ENCODE measurements around the gene BGN.

The BGN gene

DNA sequence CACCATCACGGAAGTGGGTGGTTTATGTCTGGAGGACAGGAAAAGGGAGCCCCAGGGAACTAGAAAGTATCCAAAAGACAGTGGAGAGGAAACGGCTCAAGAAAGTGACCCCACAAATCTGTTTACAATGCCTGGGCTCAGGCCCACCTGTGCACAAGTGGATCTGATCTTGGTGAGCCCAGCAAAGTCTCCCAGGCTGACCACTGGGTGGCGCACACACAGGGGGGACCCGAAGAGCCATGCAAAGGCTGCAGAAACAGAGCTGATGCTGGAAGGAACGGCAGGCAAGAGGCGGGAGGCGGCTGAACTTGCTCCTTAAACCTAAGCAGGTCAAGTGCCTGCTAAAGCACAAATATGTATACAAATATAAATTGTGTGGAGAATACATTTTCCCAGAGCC lies 34.0 kb upstream of the BGN start:
- no peak for DNase-seq (ENCODE audit: low read depth)

DNA sequence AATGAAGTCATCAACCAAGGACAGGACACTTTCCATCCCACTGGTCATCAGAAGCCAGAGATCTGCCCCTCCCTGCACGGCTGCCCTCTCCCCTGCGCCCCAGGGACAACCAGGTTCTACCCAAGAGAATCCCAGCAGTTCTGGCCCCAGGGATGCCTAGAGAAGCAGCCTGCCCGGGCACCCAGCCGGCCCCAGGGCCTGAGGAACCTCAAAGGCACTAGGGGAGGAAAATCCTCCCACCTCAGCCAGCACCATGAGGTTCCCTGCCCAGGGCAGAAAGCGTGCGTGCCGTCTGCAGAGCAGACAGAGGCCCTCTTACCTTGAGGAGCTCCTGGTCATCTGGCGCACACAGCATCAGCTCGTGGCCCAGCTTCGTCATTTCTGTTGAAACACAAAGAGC lies 32.5 kb upstream of the BGN start:
- DNase-seq (ENCODE audit: low read depth): no peak

DNA sequence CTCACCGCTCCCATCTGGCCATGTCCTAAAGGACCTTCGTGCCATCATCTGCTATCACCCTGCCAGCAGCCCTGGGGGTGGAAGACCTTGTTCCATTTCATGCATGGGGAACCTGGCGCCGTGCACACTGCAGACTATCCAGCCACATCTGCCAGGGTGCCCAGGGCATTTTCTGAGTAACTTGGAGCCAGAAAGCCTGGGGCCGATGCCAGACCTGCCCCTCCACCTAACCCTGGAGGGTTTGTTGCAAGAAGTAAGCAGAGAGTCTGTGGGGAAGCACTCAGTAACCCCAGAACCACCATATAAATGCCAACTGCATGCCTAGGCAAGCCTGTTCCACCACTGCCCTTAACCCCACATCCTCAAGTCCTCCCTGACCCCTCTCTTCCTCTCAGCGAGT lies 31.7 kb upstream of the BGN start:
- DNase-seq (ENCODE audit: low read depth): no peak

DNA sequence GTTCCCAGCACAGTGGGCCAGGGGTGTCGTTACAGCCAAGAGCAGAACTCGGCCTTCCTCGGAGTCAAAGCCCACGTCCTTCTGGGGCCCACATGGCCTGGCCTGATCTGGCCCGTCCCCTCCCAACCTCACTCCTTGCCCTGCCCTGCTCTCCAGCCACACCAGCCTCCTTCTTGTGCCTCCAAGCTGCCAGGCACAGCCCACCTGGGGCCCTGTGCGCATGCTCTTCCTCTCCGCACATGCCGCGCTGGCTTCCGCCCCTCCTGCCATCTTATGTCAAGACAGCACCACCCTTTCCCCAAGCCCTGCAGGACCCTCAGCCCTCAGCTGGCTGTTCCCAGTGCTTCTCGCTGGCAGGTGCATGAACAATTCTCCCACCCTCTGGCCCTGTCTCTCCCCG lies 31.2 kb upstream of the BGN start:
- DNase-seq (ENCODE audit: low read depth): no peak

DNA sequence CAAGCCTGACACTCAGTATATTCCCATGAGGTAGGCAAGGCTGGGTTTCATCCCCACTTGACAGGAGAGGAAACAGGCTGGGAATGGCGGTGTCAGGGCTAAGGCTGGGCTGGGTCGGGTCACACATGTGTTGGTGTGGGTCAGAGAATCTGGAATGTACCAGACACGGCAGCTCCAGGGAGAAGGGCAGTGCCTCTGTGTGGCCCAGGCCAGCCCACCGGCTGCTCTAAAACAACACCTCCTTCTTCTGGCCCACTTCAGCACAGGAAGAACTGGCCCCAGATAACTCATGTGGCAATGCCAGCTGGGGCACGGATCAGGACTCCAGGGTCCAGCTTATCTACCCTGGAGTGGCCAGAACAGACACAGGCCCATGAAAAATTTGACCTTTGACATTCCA lies 30.7 kb upstream of the BGN start:
- DNase-seq (ENCODE audit: low read depth): no peak

DNA sequence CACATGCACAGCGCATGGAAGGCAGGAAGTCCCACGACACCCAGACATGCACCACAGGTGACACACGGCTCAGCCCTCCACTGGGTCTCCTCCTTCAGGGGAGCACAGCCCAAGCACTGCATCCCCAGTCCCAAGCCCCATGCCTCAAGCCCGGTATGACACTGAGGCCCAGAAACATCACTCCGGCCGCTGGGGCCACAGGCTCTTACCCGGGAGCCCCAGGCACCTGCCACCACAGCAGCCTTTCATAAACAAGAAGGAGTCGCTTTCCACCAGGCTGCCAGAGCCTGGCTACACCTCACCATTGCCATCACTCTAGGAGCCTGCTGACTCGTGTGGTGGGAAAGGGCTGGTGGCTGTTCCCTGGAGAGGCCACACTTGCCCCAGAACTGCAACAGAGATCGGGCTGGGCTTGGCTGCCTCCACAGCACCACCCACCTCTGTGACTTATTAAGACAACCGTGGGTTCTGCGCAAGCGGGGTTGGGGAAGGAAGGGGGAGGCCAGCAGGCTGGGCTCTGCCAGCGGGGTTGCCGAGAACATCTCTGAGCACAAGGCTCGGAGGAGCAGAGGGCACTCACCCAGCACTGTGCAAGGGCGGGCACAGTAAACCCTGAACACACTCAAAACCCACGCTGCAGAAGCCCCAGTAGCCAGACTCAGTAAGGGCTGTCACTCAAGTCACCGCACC lies 28.9 kb upstream of the BGN start:
- no peak for DNase-seq (ENCODE audit: low read depth)

DNA sequence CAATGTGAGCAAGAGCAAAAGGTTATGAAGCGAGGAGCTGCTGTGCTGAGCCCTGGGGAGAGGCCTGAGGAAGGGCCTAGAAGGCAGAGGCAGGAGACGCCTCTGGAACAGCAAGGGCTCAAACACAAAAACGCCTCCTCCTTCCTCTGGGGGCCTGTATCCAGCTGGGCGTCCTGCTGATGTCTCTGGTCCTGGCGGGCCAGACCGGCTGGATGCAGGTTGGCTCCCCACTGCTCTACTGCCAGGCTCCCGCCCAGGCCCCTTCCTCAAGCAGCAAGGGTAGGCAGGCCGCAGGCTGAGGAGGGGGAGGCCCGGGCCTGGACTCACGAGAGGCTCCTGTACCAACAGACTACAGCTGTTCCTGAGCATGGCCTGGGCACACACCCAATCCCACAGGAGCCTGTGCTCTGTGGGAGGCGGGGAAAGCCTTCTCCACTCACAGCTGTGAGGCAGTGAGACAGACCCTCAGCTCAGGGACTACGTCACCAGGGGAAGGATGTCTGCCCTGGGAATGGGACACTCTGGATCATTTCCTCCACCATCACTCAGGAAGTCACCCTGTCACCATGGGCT lies 26.7 kb upstream of the BGN start:
- no peak for DNase-seq (ENCODE audit: low read depth)

DNA sequence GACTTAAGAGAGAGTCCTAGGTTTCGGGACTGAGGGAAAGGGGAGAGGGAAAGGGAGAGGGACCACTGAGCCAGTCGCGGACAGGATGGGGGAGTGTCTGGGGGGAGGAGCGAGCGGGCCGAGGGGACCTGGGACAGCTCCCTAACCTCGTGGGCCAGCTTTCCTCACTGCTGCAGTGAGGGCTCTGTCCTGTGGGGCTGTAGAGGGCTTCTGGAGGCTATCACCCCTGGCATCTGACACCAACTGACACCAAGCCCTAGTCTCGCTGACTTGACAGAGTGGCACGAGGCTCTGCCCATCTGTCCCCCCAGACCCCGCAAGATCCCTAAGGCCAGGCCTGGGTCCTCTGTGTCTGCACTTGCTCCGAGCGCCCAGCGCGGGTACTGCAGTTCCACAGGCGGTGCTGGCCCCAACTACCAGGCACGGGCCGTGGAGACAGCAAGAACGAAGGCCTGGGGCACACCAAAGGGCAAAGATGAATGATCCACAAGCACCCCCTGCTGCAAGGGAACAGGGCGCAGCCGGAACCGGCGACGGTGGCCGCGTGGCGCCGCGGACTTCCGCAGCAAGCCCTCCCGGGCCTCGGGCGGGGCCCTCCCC lies 24.9 kb upstream of the BGN start:
- DNase-seq (ENCODE audit: low read depth): no peak

DNA sequence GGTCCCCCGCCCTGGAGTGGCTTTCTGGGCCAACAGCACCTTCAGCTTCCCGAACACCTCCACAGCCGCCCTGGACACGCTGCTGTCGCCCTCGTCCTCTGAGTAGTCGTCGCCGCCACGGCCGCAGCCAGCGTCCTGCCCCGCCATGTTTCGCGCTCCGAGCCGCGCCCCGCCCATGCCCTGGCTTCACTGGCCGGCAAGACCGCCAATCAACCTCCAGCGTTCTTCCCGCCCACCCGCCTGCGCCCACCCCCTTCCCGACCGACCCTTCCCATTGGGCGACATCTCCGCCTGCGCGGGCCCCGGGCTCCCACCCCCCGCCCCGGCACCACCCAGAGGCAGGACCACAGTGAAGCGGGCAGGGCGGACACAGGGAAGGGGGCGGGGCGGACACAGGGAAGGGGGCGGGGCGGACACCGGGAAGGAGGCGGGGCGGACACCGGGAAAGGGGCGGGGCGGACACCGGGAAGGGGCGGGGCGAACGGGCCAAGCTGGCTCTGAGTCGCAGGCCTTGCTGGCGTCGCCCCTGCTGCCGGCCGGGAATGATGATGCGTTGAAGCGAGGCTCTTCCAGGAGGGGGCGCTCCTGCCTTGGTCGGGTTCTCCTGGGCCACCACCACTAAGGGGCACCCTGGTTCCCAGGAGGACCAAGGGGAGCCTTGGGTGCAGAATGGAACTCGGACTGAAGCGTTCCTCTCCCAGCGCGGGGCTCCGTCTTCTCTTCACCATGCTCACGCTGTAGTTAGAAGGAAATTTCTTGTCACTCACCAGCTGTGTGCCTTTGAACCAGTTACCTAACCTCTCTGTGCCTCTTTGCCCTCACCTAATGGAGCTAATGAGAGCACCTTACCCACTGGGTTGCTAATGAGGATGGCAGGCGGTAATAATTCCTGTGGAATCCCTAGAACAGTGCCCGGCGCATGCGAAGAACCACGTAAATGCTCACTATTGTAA lies 24.1 kb upstream of the BGN start, which contains the start of gene HAUS7:
TSS of gene HAUS7 (minus strand) at position 166 of the 953 bp plus-strand sequence. CDS start at position 147, 19 bp downstream.
- DNase-seq (ENCODE audit: low read depth): peak; percentile 82

DNA sequence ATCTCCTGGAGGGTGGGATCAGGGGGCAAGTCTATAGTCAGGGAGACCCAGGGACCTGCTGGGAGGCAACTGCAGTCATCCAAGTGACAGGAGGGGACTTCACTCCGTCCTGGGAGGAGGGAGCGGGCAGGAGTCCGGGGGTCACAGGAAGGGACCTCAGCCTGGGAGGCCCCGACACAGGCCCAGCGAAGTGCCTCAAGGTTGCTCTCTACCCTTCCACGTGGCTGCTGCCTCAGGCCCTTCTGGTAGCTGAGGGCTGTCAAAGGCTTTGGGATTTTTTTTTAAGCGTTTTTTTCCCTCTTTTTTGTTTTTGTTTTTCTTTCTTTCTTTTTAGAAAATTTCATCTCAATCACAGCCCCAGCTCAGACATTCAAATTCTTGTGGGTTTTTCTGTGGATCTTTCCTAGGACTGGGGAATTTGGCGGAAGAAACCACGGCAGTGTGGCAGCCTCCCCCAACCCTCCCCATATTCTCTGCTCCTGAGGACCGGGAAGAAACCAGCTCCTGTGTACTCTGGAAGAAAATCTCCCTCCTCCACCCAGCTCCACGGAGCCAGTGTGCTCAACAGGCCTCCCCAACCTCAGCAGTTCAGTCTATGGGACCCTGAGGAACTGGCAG lies 23.0 kb upstream of the BGN start:
- DNase-seq (ENCODE audit: low read depth): no peak

DNA sequence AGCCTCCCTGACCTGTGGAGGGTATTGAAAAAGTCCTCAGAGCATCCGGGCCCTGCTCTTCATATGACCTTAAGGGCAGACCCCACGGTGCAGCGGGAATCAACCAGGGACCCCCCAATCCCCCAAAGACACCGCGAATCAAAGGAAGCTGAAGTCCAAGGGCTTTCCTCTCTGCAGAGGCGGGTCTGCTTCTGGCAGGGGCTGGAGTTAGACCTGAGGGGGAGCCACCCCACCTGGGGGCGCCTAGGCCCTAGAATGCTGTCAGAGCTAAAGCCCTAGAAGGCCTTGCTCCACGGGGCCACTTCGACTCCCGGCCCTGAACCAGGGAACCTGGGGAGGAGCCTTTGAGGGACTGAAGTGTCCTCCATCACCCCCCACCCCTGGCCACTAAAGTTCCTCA lies 21.7 kb upstream of the BGN start:
- DNase-seq (ENCODE audit: low read depth): no peak

DNA sequence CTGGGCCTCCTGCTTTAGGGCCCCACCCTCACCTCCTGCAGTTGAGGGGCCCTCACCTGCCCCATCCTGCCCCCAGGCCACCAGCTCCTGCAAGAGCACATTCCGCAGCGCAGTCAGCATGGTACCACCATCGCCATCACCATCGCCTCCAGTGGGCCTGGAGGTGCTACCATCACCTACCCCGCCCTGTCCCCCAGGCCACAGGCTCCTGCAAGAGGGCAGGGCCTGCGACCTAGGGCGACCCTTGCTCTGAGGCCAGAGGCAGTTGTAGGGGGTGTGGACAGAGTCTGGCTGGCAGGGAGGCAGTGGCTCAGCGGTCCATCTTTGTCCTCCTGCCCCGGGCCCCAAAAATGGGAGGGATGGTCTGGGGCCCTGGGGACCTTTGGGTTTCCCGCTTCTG lies 20.5 kb upstream of the BGN start:
- no peak for DNase-seq (ENCODE audit: low read depth)

DNA sequence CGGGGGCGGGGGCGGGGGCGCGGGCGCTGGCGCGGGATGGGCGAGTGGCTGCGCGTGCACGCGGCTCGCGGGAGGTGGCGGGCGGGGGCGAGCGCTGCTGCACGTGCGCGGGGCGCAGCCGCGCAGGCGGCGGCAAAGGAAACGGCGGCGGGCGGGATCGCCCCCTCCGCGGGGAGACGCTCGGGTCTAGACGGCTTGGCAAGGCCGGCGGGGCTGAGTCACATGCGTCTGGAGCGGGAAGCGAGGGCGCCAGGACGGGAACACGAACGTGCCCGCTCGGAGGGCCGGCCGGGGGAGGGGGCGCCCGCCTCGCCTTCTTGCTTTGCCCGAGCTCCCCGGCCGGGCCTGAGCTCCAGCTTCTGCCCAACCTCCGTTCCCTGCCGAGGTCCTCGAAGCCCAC lies 20.1 kb upstream of the BGN start:
- DNase-seq (ENCODE audit: low read depth): no peak

DNA sequence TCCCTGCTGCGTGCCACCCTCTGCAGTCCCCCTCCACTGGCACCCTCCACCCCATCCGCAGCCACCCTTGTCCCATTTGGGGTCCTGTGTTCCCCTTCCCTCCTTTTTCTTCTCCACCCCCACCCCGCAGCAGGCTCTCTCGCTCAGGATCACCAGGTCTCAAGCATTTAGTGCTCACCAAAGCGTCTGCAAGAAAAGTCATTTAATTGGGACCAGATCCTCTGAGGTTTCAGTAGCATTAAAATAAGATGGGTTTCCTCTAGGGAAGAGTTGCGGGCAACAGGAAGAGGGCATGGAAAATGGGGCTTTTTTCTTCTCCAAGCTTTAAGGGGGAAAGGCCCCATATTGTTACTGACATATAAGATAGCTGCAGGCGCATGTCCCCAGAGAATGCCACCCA lies 19.5 kb upstream of the BGN start:
- no peak for DNase-seq (ENCODE audit: low read depth)

DNA sequence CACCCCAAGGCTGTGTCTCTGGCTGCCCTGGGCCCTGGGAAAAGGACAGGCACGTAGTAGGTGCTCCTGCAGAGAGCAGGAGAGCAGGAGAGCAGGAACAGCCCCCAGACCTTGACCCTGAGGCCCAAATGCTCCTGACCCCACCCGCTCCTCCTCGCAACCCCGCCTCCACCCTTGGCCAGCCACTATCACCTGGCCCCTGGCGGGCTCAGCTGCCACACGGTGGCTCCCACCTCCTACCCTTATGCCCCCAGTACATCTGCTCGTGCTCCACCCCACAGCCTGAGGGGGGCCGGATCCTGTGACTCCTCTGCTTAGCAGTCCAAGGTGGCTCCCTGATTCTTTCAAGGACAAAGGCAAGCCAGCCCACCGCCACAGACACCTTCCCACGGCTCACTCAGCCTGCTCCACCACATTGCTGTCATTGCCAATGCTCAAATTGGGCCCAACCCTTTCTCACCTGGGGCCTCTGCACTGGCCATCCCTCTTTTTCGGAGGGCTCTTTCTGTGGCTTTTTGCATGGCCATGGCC lies 19.0 kb upstream of the BGN start:
- no peak for DNase-seq (ENCODE audit: low read depth)

DNA sequence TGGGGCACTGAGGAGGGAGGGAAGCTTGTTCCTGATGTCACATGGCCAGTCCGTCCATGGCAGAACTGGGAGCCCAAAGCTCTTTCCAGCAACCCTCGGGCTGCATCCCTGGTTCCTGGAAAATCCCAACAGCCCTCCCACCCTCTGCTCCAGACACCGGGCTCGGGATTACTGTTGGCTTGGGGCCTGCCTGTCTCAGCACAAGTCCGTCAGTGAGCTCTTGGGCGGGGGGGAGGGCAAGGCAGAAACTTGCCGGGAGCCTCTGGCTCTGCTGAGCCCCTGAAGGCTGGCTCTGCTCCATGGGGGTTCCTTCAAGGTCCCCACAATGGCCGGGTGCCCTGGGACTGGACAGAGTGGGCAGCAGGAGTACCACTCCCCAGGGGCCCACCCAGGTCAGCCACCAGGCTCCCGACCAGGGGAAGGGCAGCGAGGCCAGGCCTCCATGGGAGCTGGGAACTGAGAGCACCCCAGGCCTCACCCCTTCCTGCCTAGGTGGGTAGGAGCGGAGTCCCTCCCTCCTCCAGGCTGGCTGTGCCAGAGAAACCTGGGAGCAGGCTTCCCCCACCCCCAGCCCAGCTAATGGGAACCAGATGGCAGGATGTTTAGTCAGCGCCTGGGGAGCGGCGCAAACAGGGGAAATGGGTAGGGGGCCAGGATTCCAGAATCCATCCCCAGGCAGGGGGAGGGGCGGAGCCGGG lies 18.0 kb upstream of the BGN start:
- DNase-seq (ENCODE audit: low read depth): no peak

DNA sequence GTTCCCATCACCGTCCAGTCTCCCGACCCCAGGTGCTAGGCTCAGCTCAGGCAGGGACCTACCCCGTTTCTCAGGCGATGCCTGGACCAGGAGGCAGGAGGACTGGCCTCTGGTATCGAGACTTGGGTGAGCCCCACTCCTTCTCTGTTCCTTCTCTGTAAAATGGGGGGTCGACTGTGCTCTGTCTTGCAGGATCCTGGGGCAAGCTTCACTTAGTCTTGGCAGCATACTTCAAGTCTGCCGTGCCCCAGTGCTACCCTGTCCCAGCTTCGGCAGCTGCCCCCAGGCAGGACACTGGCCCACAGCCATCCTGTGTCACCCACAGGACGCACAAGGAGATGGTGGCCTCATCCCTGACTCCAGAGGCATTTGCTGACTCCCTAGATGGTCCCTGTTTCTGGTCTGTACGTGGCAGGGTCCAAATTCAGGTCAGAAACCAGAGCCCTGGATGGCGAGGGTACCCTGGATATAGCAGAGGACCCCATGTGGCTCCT lies 17.4 kb upstream of the BGN start:
- DNase-seq (ENCODE audit: low read depth): no peak

DNA sequence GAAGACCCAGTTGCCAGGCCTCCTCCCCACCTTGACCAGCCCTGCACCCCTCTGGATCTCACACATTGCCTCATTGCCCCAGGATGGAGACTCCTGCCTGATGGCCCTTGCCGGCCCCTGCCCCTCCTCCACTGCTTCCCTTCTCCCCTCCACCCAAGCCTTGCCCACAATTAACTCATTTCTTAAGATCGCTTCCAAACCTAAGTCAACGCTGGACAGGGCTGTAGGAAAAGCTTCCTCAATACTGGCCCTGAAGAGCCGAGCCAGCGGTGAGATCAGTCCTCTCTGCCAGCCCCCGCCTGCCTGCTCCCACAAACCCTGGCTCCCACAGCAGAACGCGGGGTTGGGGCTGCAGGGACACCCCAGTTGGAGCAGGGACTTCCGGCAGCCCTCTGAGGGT lies 16.9 kb upstream of the BGN start:
- DNase-seq (ENCODE audit: low read depth): no peak

DNA sequence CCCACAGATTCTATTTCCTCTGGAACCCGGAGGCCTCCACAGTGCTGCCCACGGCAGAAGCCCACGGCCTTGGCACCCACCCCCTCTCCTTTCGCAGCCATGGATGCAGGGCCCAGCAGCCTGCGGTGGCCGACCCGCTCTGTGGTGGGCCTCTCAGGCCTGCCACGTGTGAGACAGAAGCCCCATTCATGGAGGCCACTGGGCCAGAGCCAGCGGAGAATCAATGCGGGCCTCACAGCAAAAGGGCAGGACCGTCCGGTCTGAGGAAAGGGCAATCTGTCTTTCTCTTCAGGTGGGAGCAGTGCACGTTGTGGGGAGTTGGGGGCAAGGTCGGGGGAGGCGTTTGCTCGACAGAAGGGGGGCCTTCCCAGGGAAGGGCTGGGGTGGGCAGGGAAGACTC lies 16.0 kb upstream of the BGN start:
- no peak for DNase-seq (ENCODE audit: low read depth)

DNA sequence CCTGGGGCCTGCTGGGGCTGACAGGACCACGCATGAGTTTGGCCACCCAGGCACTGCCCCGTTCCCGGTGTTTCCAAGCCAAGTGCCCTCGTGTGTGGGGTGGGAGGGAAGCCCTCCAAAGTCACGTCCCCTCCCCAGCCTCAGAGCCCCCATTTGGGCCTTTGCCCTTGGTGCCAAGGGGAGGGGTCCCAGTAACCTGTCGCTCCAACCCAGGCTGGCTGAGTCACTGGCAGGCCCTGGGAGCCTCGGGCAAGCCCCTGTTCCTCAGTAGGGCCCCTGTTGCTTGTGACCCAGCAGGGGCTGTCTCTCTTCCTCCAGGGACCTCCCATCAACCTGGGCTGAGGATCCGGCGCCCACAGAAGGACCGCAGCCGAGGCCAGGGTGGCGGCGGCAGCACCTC lies 13.7 kb upstream of the BGN start:
- DNase-seq (ENCODE audit: low read depth): no peak

DNA sequence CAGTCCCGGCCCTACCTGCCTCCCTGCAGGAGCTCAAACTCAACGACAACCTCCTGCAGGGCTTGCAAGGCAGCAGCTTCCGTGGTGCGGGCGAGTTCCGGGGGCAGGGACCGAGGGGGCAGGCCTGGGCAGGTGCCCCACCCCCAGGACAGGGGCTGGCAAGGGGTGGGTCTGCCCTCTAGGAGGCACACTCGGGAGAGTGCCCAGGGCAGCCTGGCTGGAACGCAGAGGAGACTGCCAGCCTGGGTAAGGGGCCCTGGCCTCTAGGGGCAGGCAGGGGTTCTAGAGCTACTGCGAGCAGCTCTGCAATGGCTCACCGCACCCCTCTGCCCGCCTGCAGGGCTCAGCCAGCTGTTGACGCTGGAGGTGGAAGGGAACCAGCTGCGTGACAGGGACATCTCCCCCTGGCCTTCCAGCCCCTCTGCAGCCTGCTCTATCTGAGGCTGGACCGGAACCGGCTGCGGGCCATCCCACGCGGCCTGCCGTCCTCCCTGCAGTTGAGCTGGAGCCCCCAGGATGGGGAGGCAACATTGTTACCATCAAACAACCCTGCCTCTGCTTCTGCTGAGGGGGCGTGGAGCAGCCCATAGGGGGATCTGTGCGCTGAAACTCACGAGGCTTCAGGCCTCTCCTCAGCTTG lies 12.3 kb upstream of the BGN start:
- no peak for DNase-seq (ENCODE audit: low read depth)
